ENCODE results near the gene WDR88. TPM values are rescaled to one million over a fixed set of nuclear protein-coding genes. Genes with fewer than 3 reads are reported as not detected.
"Not testable (repeated sequence)": the region's sequence is repeated elsewhere in the genome, so short reads cannot be mapped to it uniquely, and the experiment has no call there.

The WDR88 gene
- total RNA-seq, 1 donor from 2014 or later = not detected

GRCh38 chr19:33219261-33219815 is 87.4 kb downstream of the WDR88 start:
- H3K4me1 ChIP-seq = no peaks in the 10 kb centered on the region
- H3K4me3 ChIP-seq = no peak overlapping the region
- intact Hi-C loops (cut with DNase I) = no loop called here
- no peaks in the 10 kb centered on the region for H3K9me3 ChIP-seq
- H3K27ac ChIP-seq = no peak overlapping the region
- no peak for ATAC-seq
- peaks cover 11% of the 10 kb centered on the region for H3K27me3 ChIP-seq (ENCODE audit: low read depth)
- TF ChIP-seq CTCF (IDR thresholded peaks at IDR 0.05) = no peak
- H3K36me3 ChIP-seq = no peaks in the 10 kb centered on the region
- no peak for DNase-seq

- Histone ChIP-seq H3K4me1 (no peaks in the 10 kb centered on the region), H3K4me3 (no peak overlapping the region), H3K36me3 (no peaks in the 10 kb centered on the region), H3K9me3 (no peaks in the 10 kb centered on the region), H3K27ac (no peak overlapping the region), H3K27me3 (ENCODE audit: low read depth) (peaks cover 18% of the 10 kb centered on the region)
- no peak for TF ChIP-seq CTCF (IDR thresholded peaks at IDR 0.05)
- DNase-seq (no peak), ATAC-seq (no peak)
- intact Hi-C loops (cut with DNase I) = no loop called here
Measured at GRCh38 chr19:33220115-33220514, 88.2 kb downstream of the WDR88 start.

GRCh38 chr19:33220735-33221134 is 88.8 kb downstream of the WDR88 start:
- H3K27me3 ChIP-seq (ENCODE audit: low read depth) = peaks cover 24% of the 10 kb centered on the region
- no peak for TF ChIP-seq CTCF (IDR thresholded peaks at IDR 0.05)
- no peak overlapping the region for H3K4me3 ChIP-seq

GRCh38 chr19:33221638-33222037 is 89.7 kb downstream of the WDR88 start:
- intact Hi-C loops (cut with DNase I) = no loop called here
- peaks cover 5% of the 10 kb centered on the region for H3K4me1 ChIP-seq
- no peaks in the 10 kb centered on the region for H3K36me3 ChIP-seq
- H3K27me3 ChIP-seq (ENCODE audit: low read depth) = peaks cover 32% of the 10 kb centered on the region
- ATAC-seq = no peak
- no peaks in the 10 kb centered on the region for H3K9me3 ChIP-seq
- TF ChIP-seq CTCF (IDR thresholded peaks at IDR 0.05) = no peak
- H3K27ac ChIP-seq = no peak overlapping the region
- no peak for DNase-seq
- no peak overlapping the region for H3K4me3 ChIP-seq

More at GRCh38 chr19:33220735-33221134, 88.8 kb downstream of the WDR88 start:
- ATAC-seq (no peak), DNase-seq (no peak)
- Histone ChIP-seq H3K9me3 (no peaks in the 10 kb centered on the region), H3K27ac (no peak overlapping the region), H3K4me1 (peaks cover 5% of the 10 kb centered on the region), H3K36me3 (no peaks in the 10 kb centered on the region)
- intact Hi-C loops (cut with DNase I) = no loop called here

GRCh38 chr19:33222255-33222654 is 90.3 kb downstream of the WDR88 start:
- intact Hi-C loops (cut with DNase I); H3K27ac ChIP-seq; H3K4me3 ChIP-seq; H3K36me3 ChIP-seq; H3K9me3 ChIP-seq; DNase-seq; ATAC-seq; H3K4me1 ChIP-seq: not testable (repeated sequence)
- peaks cover 38% of the 10 kb centered on the region for H3K27me3 ChIP-seq (ENCODE audit: low read depth)

GRCh38 chr19:33224694-33225457 is 93.0 kb downstream of the WDR88 start:
- no peak overlapping the region for H3K4me3 ChIP-seq

More at GRCh38 chr19:33224694-33225457, 93.0 kb downstream of the WDR88 start:
- Histone ChIP-seq H3K9me3 (peaks cover 13% of the 10 kb centered on the region), H3K27ac (no peak overlapping the region), H3K36me3 (no peaks in the 10 kb centered on the region), H3K4me1 (peaks cover 5% of the 10 kb centered on the region), H3K27me3 (ENCODE audit: low read depth) (peaks cover 43% of the 10 kb centered on the region)
- ATAC-seq = no peak
- intact Hi-C loops (cut with DNase I) = no loop called here
- no peak for DNase-seq
- no peak for TF ChIP-seq CTCF (IDR thresholded peaks at IDR 0.05)
